ENCODE measurements around the gene GPR162. TPM values are rescaled to one million over a fixed set of nuclear protein-coding genes. Genes with fewer than 3 reads are reported as not detected.

Gene GPR162
- total RNA-seq, 4 donors from 2014 or later: 3.7 to 12.1 (median 10.0) TPM

DNA sequence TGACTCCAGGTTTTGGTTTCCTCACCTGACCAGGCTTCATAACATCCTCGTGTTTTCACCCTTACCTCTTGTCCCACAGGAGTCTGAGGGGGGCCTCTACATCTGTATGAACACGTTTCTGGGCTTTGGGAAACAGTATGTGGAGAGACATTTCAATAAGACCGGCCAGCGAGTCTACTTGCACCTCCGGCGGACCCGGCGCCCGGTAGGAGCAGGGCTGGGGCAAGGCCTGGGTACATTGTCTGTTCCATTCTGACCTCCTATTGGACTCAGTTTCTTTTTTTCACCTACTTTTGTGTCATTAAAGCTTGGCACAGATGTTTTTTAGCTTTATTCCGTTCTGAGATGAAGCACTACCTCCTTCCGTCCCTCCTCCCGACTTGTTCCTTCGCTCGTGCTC lies 33.7 kb downstream of the GPR162 start:
- 93% methylated on average over 14 of the region's 14 CpGs for WGBS
- Histone ChIP-seq H3K27me3 (no peaks in the 10 kb centered on the region), H3K4me3 (no peak overlapping the region), H3K27ac (replicated peaks in 1 of 4) (no peak overlapping the region), H3K9me3 (no peaks in the 10 kb centered on the region), H3K4me1 (peaks cover 13 to 26% (median 20%) of the 10 kb centered on the region in 4 donors), H3K36me3 (peaks cover 43 to 56% (median 51%) of the 10 kb centered on the region in 4 donors)
- no peak for TF ChIP-seq POLR2AphosphoS5 (IDR thresholded peaks at IDR 0.05)
- DNase-seq (ENCODE audit: extremely low spot score): no peak
- intact Hi-C loops (cut with DNase I): no loop called here

DNA sequence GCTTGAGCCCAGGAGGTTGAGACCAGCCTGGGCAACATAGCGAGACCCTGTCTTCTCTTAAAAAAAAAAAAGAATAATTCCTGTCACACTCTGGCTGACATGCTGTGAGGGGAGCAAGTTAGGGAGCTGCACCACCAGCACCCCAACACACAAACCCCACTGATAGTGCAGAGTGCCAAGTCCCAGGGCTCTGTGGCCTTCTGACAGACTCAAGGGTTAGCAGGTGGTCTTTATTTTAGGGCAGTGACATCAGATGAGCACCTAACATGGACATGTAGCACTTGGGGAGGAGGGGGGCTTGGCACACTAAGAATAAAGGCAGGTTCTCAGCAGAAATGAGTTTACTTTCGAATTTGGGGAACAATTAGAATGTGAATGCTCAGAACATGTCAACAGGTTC lies 37.2 kb downstream of the GPR162 start:
- no peak for TF ChIP-seq EP300 (IDR thresholded peaks at IDR 0.05)
- TF ChIP-seq POLR2A (IDR thresholded peaks at IDR 0.05; ENCODE audit: low read depth): no peak
- TF ChIP-seq, protein P1, sequence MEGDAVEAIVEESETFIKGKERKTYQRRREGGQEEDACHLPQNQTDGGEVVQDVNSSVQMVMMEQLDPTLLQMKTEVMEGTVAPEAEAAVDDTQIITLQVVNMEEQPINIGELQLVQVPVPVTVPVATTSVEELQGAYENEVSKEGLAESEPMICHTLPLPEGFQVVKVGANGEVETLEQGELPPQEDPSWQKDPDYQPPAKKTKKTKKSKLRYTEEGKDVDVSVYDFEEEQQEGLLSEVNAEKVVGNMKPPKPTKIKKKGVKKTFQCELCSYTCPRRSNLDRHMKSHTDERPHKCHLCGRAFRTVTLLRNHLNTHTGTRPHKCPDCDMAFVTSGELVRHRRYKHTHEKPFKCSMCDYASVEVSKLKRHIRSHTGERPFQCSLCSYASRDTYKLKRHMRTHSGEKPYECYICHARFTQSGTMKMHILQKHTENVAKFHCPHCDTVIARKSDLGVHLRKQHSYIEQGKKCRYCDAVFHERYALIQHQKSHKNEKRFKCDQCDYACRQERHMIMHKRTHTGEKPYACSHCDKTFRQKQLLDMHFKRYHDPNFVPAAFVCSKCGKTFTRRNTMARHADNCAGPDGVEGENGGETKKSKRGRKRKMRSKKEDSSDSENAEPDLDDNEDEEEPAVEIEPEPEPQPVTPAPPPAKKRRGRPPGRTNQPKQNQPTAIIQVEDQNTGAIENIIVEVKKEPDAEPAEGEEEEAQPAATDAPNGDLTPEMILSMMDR (IDR thresholded peaks at IDR 0.05): no peak
- no peak for TF ChIP-seq POLR2AphosphoS5 (IDR thresholded peaks at IDR 0.05)
- no peaks in the 10 kb centered on the region for H3K9me3 ChIP-seq
- H3K4me3 ChIP-seq: no peak overlapping the region
- intact Hi-C loops (cut with DNase I): no loop called here
- H3K4me1 ChIP-seq: peaks cover 0 to 7% (median 2%) of the 10 kb centered on the region in 4 donors
- DNase-seq (ENCODE audit: extremely low spot score): no peak
- 94% methylated on average over 2 of the region's 2 CpGs for WGBS
- H3K27me3 ChIP-seq: no peaks in the 10 kb centered on the region
- no peak overlapping the region for H3K27ac ChIP-seq (replicated peaks in 1 of 4)
- H3K36me3 ChIP-seq: peaks cover 63 to 89% (median 86%) of the 10 kb centered on the region in 4 donors

DNA sequence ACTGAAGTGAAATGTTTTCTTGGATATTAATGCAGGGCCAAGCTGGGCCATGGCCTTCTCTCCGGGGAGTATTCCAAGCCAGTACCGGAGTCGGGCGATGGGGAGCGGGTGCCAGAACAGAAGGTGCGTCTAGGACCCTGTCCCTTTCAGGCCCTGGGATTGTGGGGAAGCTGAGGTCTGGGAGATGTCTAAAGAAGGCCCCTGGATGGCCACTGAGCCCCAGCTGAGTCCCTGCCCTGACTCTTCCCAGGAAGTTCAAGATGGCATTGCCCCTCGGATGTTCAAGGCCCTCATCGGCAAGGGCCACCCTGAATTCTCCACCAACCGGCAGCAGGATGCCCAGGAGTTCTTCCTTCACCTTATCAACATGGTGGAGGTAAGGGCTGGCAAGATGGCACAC lies 38.5 kb downstream of the GPR162 start:
- H3K9me3 ChIP-seq: no peaks in the 10 kb centered on the region
- intact Hi-C loops (cut with DNase I): loop anchor here (5.0 kb wide), 1 partner anchor 47 kb away; no protein-coding TSS in a partner anchor

DNA sequence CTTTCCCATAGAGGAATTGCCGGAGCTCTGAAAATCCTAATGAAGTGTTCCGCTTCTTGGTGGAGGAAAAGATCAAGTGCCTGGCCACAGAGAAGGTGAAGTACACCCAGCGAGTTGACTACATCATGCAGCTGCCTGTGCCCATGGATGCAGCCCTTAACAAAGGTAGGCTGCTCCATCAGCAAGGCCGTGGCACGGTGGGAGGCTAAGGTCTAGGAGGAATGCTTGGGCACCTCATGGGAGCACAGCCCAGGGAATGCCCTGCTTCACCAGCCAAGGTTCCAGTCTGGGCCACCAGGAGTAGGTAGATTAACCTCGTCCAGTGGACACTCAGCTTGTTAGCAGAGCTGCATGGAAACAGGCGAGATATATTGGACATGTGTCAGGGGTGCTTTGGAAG lies 39.3 kb downstream of the GPR162 start:
- TF ChIP-seq POLR2A (IDR thresholded peaks at IDR 0.05; ENCODE audit: low read depth) (no peak), EP300 (IDR thresholded peaks at IDR 0.05) (no peak), POLR2AphosphoS5 (IDR thresholded peaks at IDR 0.05) (no peak)
- TF ChIP-seq, protein P1 (IDR thresholded peaks at IDR 0.05): no peak
- Histone ChIP-seq H3K27me3 (no peaks in the 10 kb centered on the region), H3K4me3 (no peak overlapping the region), H3K4me1 (no peaks in the 10 kb centered on the region), H3K27ac (replicated peaks in 1 of 4) (no peak overlapping the region), H3K9me3 (no peaks in the 10 kb centered on the region), H3K36me3 (peaks cover 66 to 100% (median 97%) of the 10 kb centered on the region in 4 donors)
- intact Hi-C loops (cut with DNase I): loop anchor here (5.0 kb wide), 1 partner anchor 46 kb away; no protein-coding TSS in a partner anchor
- DNase-seq (ENCODE audit: extremely low spot score): no peak
- 92% methylated on average over 7 of the region's 7 CpGs for WGBS

More for the DNA sequence above, 38.5 kb downstream of the GPR162 start:
- Histone ChIP-seq H3K36me3 (peaks cover 71 to 99% (median 99%) of the 10 kb centered on the region in 4 donors), H3K27me3 (no peaks in the 10 kb centered on the region), H3K27ac (replicated peaks in 1 of 4) (no peak overlapping the region), H3K4me1 (no peaks in the 10 kb centered on the region), H3K4me3 (no peak overlapping the region)
- WGBS: 95% methylated on average over 8 of the region's 9 CpGs
- no peak for DNase-seq (ENCODE audit: extremely low spot score)
- TF ChIP-seq POLR2AphosphoS5 (IDR thresholded peaks at IDR 0.05) (no peak), EP300 (IDR thresholded peaks at IDR 0.05) (no peak), POLR2A (IDR thresholded peaks at IDR 0.05; ENCODE audit: low read depth) (no peak)
- TF ChIP-seq, protein P1 (IDR thresholded peaks at IDR 0.05): no peak

DNA sequence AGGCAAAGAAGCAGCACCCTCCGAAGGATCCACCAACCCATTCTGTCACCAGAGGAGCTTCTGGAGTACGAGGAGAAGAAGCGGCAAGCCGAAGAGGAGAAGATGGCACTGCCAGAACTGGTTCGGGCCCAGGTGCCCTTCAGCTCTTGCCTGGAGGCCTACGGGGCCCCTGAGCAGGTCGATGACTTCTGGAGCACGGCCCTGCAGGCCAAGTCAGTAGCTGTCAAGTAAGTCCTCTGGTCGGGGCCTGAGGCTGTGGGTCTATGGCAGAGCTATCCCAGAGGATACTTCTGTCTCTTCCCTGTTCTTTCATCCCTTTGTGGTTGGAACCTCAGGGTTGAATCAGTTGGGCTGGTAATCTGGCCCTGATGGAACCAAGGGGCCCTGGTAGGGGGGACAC lies 39.8 kb downstream of the GPR162 start:
- peaks cover 62 to 98% (median 95%) of the 10 kb centered on the region in 4 donors for H3K36me3 ChIP-seq
- H3K27ac ChIP-seq (replicated peaks in 1 of 4): no peak overlapping the region
- no peak for DNase-seq (ENCODE audit: extremely low spot score)
- no peaks in the 10 kb centered on the region for H3K27me3 ChIP-seq
- TF ChIP-seq EP300 (IDR thresholded peaks at IDR 0.05) (no peak), POLR2AphosphoS5 (IDR thresholded peaks at IDR 0.05) (no peak), POLR2A (IDR thresholded peaks at IDR 0.05; ENCODE audit: low read depth) (no peak)
- TF ChIP-seq, protein P1 (IDR thresholded peaks at IDR 0.05): no peak
- peaks cover under 1 to 2% (median 1%) of the 10 kb centered on the region in 4 donors for H3K4me1 ChIP-seq
- no peak overlapping the region for H3K4me3 ChIP-seq
- no peaks in the 10 kb centered on the region for H3K9me3 ChIP-seq
- intact Hi-C loops (cut with DNase I): loop anchor here (5.0 kb wide), 1 partner anchor 46 kb away; no protein-coding TSS in a partner anchor
- WGBS: 95% methylated on average over 8 of the region's 9 CpGs

Data from esophagus muscularis mucosa (tissue), 4 donors.